Measurements from ENCODE around the gene ADPRM.

DNA sequence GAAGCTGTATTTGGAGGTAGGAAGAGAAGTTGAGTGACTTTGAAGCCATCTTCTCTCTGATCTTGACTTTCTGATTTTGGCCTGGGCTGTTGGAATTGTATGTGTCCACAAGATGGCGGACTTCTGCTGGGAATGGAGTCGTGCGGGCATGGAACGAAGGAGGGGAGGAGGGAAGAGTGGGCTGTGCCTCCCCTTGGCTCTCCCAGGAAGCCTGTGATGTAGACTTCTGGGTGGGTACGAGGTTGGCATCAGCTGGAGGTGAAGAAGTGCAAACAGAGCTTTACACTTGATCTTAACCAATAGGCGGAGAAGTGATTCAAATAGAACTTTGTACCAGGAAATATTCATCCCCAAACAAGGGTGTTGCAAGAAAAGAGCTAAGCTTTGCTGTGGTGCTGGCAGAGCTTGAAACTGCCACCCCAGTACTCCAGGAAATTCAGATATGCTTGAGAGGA is 39.8 kb downstream of the ADPRM start:
- TF ChIP-seq, protein P1, sequence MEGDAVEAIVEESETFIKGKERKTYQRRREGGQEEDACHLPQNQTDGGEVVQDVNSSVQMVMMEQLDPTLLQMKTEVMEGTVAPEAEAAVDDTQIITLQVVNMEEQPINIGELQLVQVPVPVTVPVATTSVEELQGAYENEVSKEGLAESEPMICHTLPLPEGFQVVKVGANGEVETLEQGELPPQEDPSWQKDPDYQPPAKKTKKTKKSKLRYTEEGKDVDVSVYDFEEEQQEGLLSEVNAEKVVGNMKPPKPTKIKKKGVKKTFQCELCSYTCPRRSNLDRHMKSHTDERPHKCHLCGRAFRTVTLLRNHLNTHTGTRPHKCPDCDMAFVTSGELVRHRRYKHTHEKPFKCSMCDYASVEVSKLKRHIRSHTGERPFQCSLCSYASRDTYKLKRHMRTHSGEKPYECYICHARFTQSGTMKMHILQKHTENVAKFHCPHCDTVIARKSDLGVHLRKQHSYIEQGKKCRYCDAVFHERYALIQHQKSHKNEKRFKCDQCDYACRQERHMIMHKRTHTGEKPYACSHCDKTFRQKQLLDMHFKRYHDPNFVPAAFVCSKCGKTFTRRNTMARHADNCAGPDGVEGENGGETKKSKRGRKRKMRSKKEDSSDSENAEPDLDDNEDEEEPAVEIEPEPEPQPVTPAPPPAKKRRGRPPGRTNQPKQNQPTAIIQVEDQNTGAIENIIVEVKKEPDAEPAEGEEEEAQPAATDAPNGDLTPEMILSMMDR (IDR thresholded peaks at IDR 0.05), result peak; percentile 85
- TF ChIP-seq EZH2phosphoT487 (IDR thresholded peaks at IDR 0.05), result no peak

Data from neural progenitor cell (in vitro differentiated cells).